ENCODE data around the gene HM13. TPM values are rescaled to one million over a fixed set of nuclear protein-coding genes. Genes with fewer than 3 reads are reported as not detected.

The HM13 gene
- total and polyA plus RNA-seq, 2 donors (not counting 3 experiments of a cell fraction or from before 2014, with no cell fraction given), result 211 to 218 TPM

DNA sequence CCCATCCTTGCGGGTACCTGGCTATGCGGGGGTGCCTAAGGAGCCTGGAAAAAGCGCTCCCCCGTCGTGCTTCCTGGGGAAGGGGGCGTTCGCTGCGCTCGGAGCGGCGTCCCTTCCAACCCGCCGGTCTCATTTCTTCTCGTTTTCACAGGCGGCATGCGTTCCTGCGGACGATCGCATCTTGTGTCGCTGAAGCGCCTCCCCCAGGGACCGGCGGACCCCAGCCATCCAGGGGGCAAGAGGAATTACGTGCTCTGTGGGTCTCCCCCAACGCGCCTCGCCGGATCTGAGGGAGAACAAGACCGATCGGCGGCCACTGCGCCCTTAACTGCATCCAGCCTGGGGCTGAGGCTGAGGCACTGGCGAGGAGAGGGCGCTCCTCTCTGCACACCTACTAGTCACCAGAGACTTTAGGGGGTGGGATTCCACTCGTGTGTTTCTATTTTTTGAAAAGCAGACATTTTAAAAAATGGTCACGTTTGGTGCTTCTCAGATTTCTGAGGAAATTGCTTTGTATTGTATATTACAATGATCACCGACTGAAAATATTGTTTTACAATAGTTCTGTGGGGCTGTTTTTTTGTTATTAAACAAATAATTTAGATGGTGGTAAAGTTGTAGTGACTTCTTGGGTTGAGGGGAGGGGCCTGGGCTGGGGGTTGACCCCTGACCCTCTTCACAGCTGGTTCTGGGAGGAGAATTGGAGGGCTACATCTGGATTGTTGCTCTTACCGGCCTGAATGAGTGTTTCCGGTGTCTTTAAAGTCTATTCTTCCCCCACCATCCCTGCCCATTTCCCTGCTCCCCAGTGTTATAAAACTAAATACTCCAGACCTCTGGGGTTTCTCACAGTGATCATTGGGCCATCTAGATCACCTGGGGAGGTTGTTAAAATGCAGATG, 91.9 kb downstream of the HM13 start:
- dilution Hi-C loops (cut with MboI; ENCODE audit: extremely low pct_ligation_motif_present, low sequenced_read_pairs), result no loop called here
- H3K27me3 ChIP-seq (ENCODE audit: control insufficient read depth in 2 of 2, insufficient read depth in 2 of 2, low read length in 2 of 2), result no peaks in the 10 kb centered on the region
- DNase-seq (ENCODE audit: low read depth, low spot score), result peak; percentile 36
- intact Hi-C loops (cut with micrococcal nuclease), result loop anchor here (2.0 kb wide), 3 partner anchors 19 to 107 kb away; no protein-coding TSS in a partner anchor
- H3K9ac ChIP-seq (replicated peaks; ENCODE audit: extremely low read depth, insufficient read depth, low read length), result peak overlapping the region; percentile 99
- no peak overlapping the region for H2AFZ ChIP-seq (ENCODE audit: low read depth, low read length)
- ChIA-PET POLR2A (interaction anchor here (0.8 to 2.8 kb wide), 11 partner anchors 10 to 49 kb away, joined by 3 to 48 read pairs (median 9); no protein-coding TSS in a partner anchor), CTCF (interaction anchor here (1.0 to 12.8 kb wide), 5 partner anchors 18 to 117 kb away, joined by 3 to 1817 read pairs (median 3); partner anchors contain the start of gene HM13)
- no peaks in the 10 kb centered on the region for H3K36me3 ChIP-seq (ENCODE audit: control insufficient read depth in 2 of 2, extremely low read depth in 1 of 2, insufficient read depth in 2 of 2, low read length in 2 of 2)
- H3K9me3 ChIP-seq (replicated peaks; ENCODE audit: control insufficient read depth, insufficient read depth, low read length), result no peaks in the 10 kb centered on the region
- H3K4me3 ChIP-seq (replicated peaks in 1 of 3; ENCODE audit: insufficient read depth in 1 of 3, low read depth in 1 of 3, low read length in 3 of 3), result peak overlapping the region; percentile 29 to 94 (median 68)
- no peak for FAIRE-seq
- no peaks in the 10 kb centered on the region for H3K9me1 ChIP-seq (replicated peaks; ENCODE audit: control insufficient read depth, extremely low read depth, insufficient read depth, low read length)
- peaks cover 57% of the 10 kb centered on the region for H3K4me1 ChIP-seq (ENCODE audit: control insufficient read depth, extremely low read depth, insufficient read depth, low read length)
- H3K79me2 ChIP-seq (ENCODE audit: control insufficient read depth, insufficient read depth, low read length), result peaks cover 26% of the 10 kb centered on the region
- BruUV-seq (replicated peaks), result no TSS peak
- no peak for TF ChIP-seq POLR2AphosphoS5 (IDR thresholded peaks at IDR 0.05; ENCODE audit: insufficient read depth, low read depth, low read length)
- TF ChIP-seq GATA2 (IDR thresholded peaks at IDR 0.05; ENCODE audit: insufficient read depth, insufficient read length, low read depth, low read length), result no peak
- no peak for TF ChIP-seq EZH2 (IDR thresholded peaks at IDR 0.05; ENCODE audit: borderline replicate concordance, low read depth, low read length, severe bottlenecking)
- TF ChIP-seq FOS (IDR thresholded peaks at IDR 0.05; ENCODE audit: borderline replicate concordance, insufficient read depth, low read length), result no peak
- peak overlapping the region; percentile 100 for H3K27ac ChIP-seq (ENCODE audit: insufficient read depth, low read depth, low read length)
- H3K4me2 ChIP-seq (ENCODE audit: insufficient read depth, low read length), result peak overlapping the region; percentile 71
- H4K20me1 ChIP-seq (replicated peaks; ENCODE audit: control insufficient read depth, extremely low read depth, insufficient read depth, low read length), result no peaks in the 10 kb centered on the region

All from endothelial cell of umbilical vein (primary cell).